Measurements from ENCODE around the gene CEP112.

Gene CEP112

DNA sequence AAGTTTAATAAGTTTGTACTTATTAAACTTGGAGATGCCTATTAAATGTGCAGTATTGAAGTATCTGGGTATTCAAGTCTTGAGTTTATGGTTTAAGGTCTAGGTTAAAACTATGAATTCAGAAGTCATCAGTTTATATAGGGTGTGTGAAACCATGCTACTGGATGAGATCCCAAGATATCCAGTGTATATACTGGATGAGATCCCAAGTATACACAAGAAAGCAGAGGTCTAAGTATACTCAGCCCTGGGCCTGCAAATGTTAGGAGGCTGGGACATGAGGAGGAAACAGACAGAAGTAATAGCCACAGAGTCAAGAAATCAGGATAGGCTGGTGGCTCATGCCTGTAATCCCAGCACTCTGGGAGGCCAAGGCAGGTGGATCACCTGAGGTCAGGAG lies 436.1 kb downstream of the CEP112 start:
- Histone ChIP-seq H3K9me2 (replicated peaks; ENCODE audit: insufficient read depth, low read length) (no peaks in the 10 kb centered on the region), H3F3A (ENCODE audit: insufficient read depth) (no peaks in the 10 kb centered on the region), H3K9me3 (ENCODE audit: insufficient read depth, low read length) (no peaks in the 10 kb centered on the region), H3K9ac (ENCODE audit: low read length) (no peak overlapping the region), H3K27ac (ENCODE audit: low read depth, low read length) (no peak overlapping the region), H3K4me3 (ENCODE audit: insufficient read depth, low read length, poor library complexity, severe bottlenecking) (no peak overlapping the region), H3K79me2 (ENCODE audit: insufficient read depth, low read length) (no peaks in the 10 kb centered on the region), H3K36me3 (ENCODE audit: low read length) (no peaks in the 10 kb centered on the region), H3K4me2 (ENCODE audit: low read depth, low read length, poor library complexity, severe bottlenecking) (no peak overlapping the region), H4K20me1 (ENCODE audit: low read depth, low read length) (no peaks in the 10 kb centered on the region), H3K27me3 (ENCODE audit: low read length) (no peaks in the 10 kb centered on the region), H2AFZ (ENCODE audit: low read depth, low read length, severe bottlenecking) (no peak overlapping the region)
- TF ChIP-seq, protein P1, sequence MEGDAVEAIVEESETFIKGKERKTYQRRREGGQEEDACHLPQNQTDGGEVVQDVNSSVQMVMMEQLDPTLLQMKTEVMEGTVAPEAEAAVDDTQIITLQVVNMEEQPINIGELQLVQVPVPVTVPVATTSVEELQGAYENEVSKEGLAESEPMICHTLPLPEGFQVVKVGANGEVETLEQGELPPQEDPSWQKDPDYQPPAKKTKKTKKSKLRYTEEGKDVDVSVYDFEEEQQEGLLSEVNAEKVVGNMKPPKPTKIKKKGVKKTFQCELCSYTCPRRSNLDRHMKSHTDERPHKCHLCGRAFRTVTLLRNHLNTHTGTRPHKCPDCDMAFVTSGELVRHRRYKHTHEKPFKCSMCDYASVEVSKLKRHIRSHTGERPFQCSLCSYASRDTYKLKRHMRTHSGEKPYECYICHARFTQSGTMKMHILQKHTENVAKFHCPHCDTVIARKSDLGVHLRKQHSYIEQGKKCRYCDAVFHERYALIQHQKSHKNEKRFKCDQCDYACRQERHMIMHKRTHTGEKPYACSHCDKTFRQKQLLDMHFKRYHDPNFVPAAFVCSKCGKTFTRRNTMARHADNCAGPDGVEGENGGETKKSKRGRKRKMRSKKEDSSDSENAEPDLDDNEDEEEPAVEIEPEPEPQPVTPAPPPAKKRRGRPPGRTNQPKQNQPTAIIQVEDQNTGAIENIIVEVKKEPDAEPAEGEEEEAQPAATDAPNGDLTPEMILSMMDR (IDR thresholded peaks at IDR 0.05; ENCODE audit: insufficient read depth, low read length, poor library complexity, severe bottlenecking): no peak
- TF ChIP-seq EZH2phosphoT487 (conservative IDR thresholded peaks at IDR 0.05; ENCODE audit: low read length): no peak

- no peaks in the 10 kb centered on the region for H3F3A ChIP-seq (ENCODE audit: insufficient read depth)
- H3K36me3 ChIP-seq (ENCODE audit: low read length): no peaks in the 10 kb centered on the region
- no peak overlapping the region for H3K4me3 ChIP-seq (ENCODE audit: insufficient read depth, low read length, poor library complexity, severe bottlenecking)
Observed at GRCh38 chr17:65754630-65755029, 437.3 kb downstream of the CEP112 start.

GRCh38 chr17:65754081-65754480 lies 437.9 kb downstream of the CEP112 start:
- H3K27me3 ChIP-seq (ENCODE audit: low read length): no peaks in the 10 kb centered on the region

More at GRCh38 chr17:65754630-65755029, 437.3 kb downstream of the CEP112 start:
- H3K79me2 ChIP-seq (ENCODE audit: insufficient read depth, low read length): no peaks in the 10 kb centered on the region
- no peak overlapping the region for H3K4me2 ChIP-seq (ENCODE audit: low read depth, low read length, poor library complexity, severe bottlenecking)
- no peak overlapping the region for H3K27ac ChIP-seq (ENCODE audit: low read depth, low read length)
- H2AFZ ChIP-seq (ENCODE audit: low read depth, low read length, severe bottlenecking): no peak overlapping the region
- TF ChIP-seq EZH2phosphoT487 (conservative IDR thresholded peaks at IDR 0.05; ENCODE audit: low read length): no peak
- TF ChIP-seq, protein P1 (IDR thresholded peaks at IDR 0.05; ENCODE audit: insufficient read depth, low read length, poor library complexity, severe bottlenecking): no peak
- H3K27me3 ChIP-seq (ENCODE audit: low read length): no peaks in the 10 kb centered on the region
- H3K9me2 ChIP-seq (replicated peaks; ENCODE audit: insufficient read depth, low read length): no peaks in the 10 kb centered on the region
- no peaks in the 10 kb centered on the region for H3K9me3 ChIP-seq (ENCODE audit: insufficient read depth, low read length)
- H3K9ac ChIP-seq (ENCODE audit: low read length): no peak overlapping the region
- no peaks in the 10 kb centered on the region for H4K20me1 ChIP-seq (ENCODE audit: low read depth, low read length)

More at GRCh38 chr17:65754081-65754480, 437.9 kb downstream of the CEP112 start:
- Histone ChIP-seq H3K4me2 (ENCODE audit: low read depth, low read length, poor library complexity, severe bottlenecking) (no peak overlapping the region), H3K9ac (ENCODE audit: low read length) (no peak overlapping the region), H4K20me1 (ENCODE audit: low read depth, low read length) (no peaks in the 10 kb centered on the region), H3K9me2 (replicated peaks; ENCODE audit: insufficient read depth, low read length) (no peaks in the 10 kb centered on the region), H2AFZ (ENCODE audit: low read depth, low read length, severe bottlenecking) (no peak overlapping the region), H3K27ac (ENCODE audit: low read depth, low read length) (no peak overlapping the region), H3K4me3 (ENCODE audit: insufficient read depth, low read length, poor library complexity, severe bottlenecking) (no peak overlapping the region), H3K79me2 (ENCODE audit: insufficient read depth, low read length) (no peaks in the 10 kb centered on the region), H3K9me3 (ENCODE audit: insufficient read depth, low read length) (no peaks in the 10 kb centered on the region), H3F3A (ENCODE audit: insufficient read depth) (no peaks in the 10 kb centered on the region), H3K36me3 (ENCODE audit: low read length) (no peaks in the 10 kb centered on the region)
- TF ChIP-seq EZH2phosphoT487 (conservative IDR thresholded peaks at IDR 0.05; ENCODE audit: low read length): no peak
- TF ChIP-seq, protein P1 (IDR thresholded peaks at IDR 0.05; ENCODE audit: insufficient read depth, low read length, poor library complexity, severe bottlenecking): no peak

Data from SU-DHL-6 (cell line).